ENCODE data around the gene CLOCK. TPM values are rescaled to one million over a fixed set of nuclear protein-coding genes. Genes with fewer than 3 reads are reported as not detected.
A peak's percentile ranks its signal among the peaks of the same experiment; 100 is the strongest.

The CLOCK gene
- total and polyA plus RNA-seq, 10 of the 15 experiments (the other 5 are each of a cell fraction or from before 2014, with no cell fraction given): 2.8 to 11.7 (median 10.4) TPM

DNA sequence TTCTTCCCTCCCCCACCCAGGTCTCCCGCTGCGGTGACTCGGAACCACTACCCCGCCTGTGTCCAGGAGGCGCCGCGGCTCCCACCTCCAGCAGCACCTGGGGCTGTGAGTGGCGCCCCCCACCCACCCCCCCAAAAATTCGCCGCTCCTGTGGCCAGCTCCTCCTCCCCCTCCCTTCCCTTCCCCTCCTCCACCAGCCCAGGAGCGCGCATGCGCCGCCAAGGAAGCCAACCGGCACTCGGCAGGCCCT lies 278 bp downstream of the CLOCK start:
- SMC1A ChIA-PET (ENCODE audit: uncharacterized antibody, unreplicated experiment): interaction anchor here (0.9 to 1.7 kb wide), 4 partner anchors 18 to 151 kb away, joined by 4 to 5 read pairs (median 4); partner anchors contain the start of gene TMEM165
- RAD21 ChIA-PET (ENCODE audit: unreplicated experiment): interaction anchor here (0.6 to 3.2 kb wide), 7 partner anchors 17 to 401 kb away, joined by 3 to 22 read pairs (median 4); partner anchors contain the start of gene TMEM165
- no peaks in the 10 kb centered on the region for H3K9me3 ChIP-seq (replicated peaks; ENCODE audit: control insufficient read depth, insufficient read depth, low read length)
- intact Hi-C loops (cut with micrococcal nuclease; ENCODE audit: unreplicated experiment) (loop anchor here (1.0 to 10.0 kb wide), 4 partner anchors 99 to 888 kb away; partner anchors contain the start of genes PAICS and PPAT), in situ Hi-C loops (cut with MboI) (loop anchor here (5.0 kb wide), 1 partner anchor 149 kb away; the partner anchor contains the start of gene TMEM165)
- DNase-seq (ENCODE audit: low read depth, low spot score) (no peak), FAIRE-seq (no peak), ATAC-seq (peak; percentile 73)
- no peaks in the 10 kb centered on the region for H3K36me3 ChIP-seq (ENCODE audit: control insufficient read depth in 2 of 2, insufficient read depth in 2 of 2, low read length in 1 of 2)
- no peaks in the 10 kb centered on the region for H3K4me1 ChIP-seq (ENCODE audit: control insufficient read depth, insufficient read depth, low read length)
- peak overlapping the region; percentile 80 for H2AFZ ChIP-seq (ENCODE audit: control insufficient read depth, low read depth, low read length)
- BruUV-seq (replicated peaks): no TSS peak
- CTCF ChIA-PET: interaction anchor here (0.7 to 2.6 kb wide), 5 partner anchors 23 to 321 kb away, joined by 3 to 10 read pairs (median 4); partner anchors contain the start of gene SRD5A3
- POLR2A ChIA-PET: interaction anchor here (0.6 to 2.5 kb wide), 7 partner anchors 12 to 1432 kb away, joined by 3 to 10 read pairs (median 5); partner anchors contain the start of genes PAICS, POLR2B and PPAT
- WGBS (ENCODE audit: insufficient coverage, insufficient replicate concordance, low lambda C conversion rate, missing lambda C conversion rate): no CpG with 5 or more reads among the region's 16 CpGs
- no peak for TF ChIP-seq ATF7 (IDR thresholded peaks at IDR 0.05; ENCODE audit: low read depth)
- 0 out of 2 replicates have a peak, but pooled peaks have one; percentile 4 for TF ChIP-seq TCF12 (IDR thresholded peaks at IDR 0.05; ENCODE audit: low read depth, low read length)
- TF ChIP-seq HDGF (IDR thresholded peaks at IDR 0.05): no peak
- TF ChIP-seq CHD2 (IDR thresholded peaks at IDR 0.05; ENCODE audit: borderline replicate concordance, low read depth, low read length): 0 out of 2 replicates have a peak, but pooled peaks have one; percentile 42
- 0 out of 3 replicates have a peak, but pooled peaks of 1 of the 2 experiments have one; percentile 1 for TF ChIP-seq EGR1 (IDR thresholded peaks at IDR 0.05; ENCODE audit: borderline replicate concordance in 1 of 2, low read depth in 2 of 2, low read length in 2 of 2)
- H4K20me1 ChIP-seq (ENCODE audit: control insufficient read depth, insufficient read depth): no peaks in the 10 kb centered on the region
- H3K27ac ChIP-seq (ENCODE audit: control insufficient read depth, insufficient read depth): peak overlapping the region; percentile 88
- H3K4me3 ChIP-seq: peak overlapping the region; percentile 80
- peaks cover 33% of the 10 kb centered on the region for H3K79me2 ChIP-seq (ENCODE audit: control insufficient read depth, insufficient read depth, low read length)
- H3K27me3 ChIP-seq (replicated peaks in 1 of 2; ENCODE audit: control insufficient read depth in 2 of 2, insufficient read depth in 2 of 2, low read length in 1 of 2): no peaks in the 10 kb centered on the region
- peak overlapping the region; percentile 87 for H3K9ac ChIP-seq (ENCODE audit: control insufficient read depth, insufficient read depth, low read length)
- no peak overlapping the region for H3K4me2 ChIP-seq (ENCODE audit: control insufficient read depth, insufficient read depth)
